Spleen (tissue), 11 donors: ENCODE results near the gene PXDN. TPM values are rescaled to one million over a fixed set of nuclear protein-coding genes. Genes with fewer than 3 reads are reported as not detected.
"Not testable (repeated sequence)": the region's sequence is repeated elsewhere in the genome, so short reads cannot be mapped to it uniquely, and the experiment has no call there.

Experiments
- DNase-seq: peaks from one replicate; pipeline ENCODE4 v3.0.0-alpha.2; 2020
- H3K27ac ChIP-seq, 8 donors: fragments of 200-600 bp; sonication (generic) in 7 of 8; 1 replicate in 4 of 8; 2 replicates in 4 of 8; pipeline versions ENCODE4 v1.5.0 to v1.8.0; 2016 to 2021; ENCODE audit warnings: inconsistent platforms in 4 of 8, mild to moderate bottlenecking in 4 of 8, moderate library complexity in 1 of 8
- H3K27me3 ChIP-seq, 7 donors: fragments of 200-600 bp; sonication (generic) in 6 of 7; replicated peaks in 1 of 7; 1 replicate in 4 of 7; 2 replicates in 3 of 7; pipeline versions ENCODE4 v1.5.0 to v1.8.0; 2016 to 2021; ENCODE audit warnings: inconsistent platforms in 3 of 7, mild to moderate bottlenecking in 1 of 7
- H3K36me3 ChIP-seq, 6 donors: fragments of 200-600 bp; sonication (generic) in 5 of 6; 1 replicate in 4 of 6; 2 replicates in 2 of 6; pipeline versions ENCODE4 v1.5.0 to v1.8.0; 2016 to 2021; ENCODE audit warnings: inconsistent platforms in 2 of 6
- H3K4me1 ChIP-seq, 6 donors: fragments of 200-600 bp; sonication (generic) in 5 of 6; 1 replicate in 3 of 6; 2 replicates in 3 of 6; pipeline versions ENCODE4 v1.5.0 to v1.8.0; 2016 to 2021; ENCODE audit warnings: inconsistent platforms in 3 of 6
- H3K4me3 ChIP-seq, 8 donors: fragments of 200-600 bp; sonication (generic) in 7 of 8; 1 replicate in 4 of 8; 2 replicates in 4 of 8; pipeline versions ENCODE4 v1.5.0 to v1.8.0; 2016 to 2021; ENCODE audit warnings: inconsistent platforms in 4 of 8, mild to moderate bottlenecking in 4 of 8, moderate library complexity in 2 of 8
- H3K9me3 ChIP-seq, 8 donors: fragments of 200-600 bp; sonication (generic) in 7 of 8; 1 replicate in 4 of 8; 2 replicates in 4 of 8; pipeline versions ENCODE4 v1.5.0 to v1.8.0; 2016 to 2021; ENCODE audit warnings: inconsistent platforms in 4 of 8
- CTCF ChIP-seq, 11 experiments: fragments of 200-600 bp in 7 of 11; fragments of 450-650 bp in 4 of 11; sonication (generic) in 4 of 11; IDR thresholded peaks in 8 of 11; conservative IDR thresholded peaks in 3 of 11; 1 replicate in 7 of 11; 2 replicates in 4 of 11; pipeline versions ENCODE4 v1.4.0 to v1.8.0; 2016 to 2021; ENCODE audit warnings: antibody characterized with exemption in 11 of 11, inconsistent platforms in 4 of 11, mild to moderate bottlenecking in 1 of 11
- POLR2A ChIP-seq, 3 donors: fragments of 450-650 bp; IDR thresholded peaks; one replicate each; pipeline ENCODE4 v1.5.1; 2017; ENCODE audit warnings: antibody characterized with exemption in 3 of 3, mild to moderate bottlenecking in 1 of 3
- POLR2AphosphoS5 ChIP-seq, 3 donors: sonication (generic); formaldehyde crosslinking; IDR thresholded peaks; one replicate each; pipeline ENCODE4 v1.5.1; 2017; ENCODE audit warnings: antibody characterized with exemption in 3 of 3
- WGBS, 5 donors: extraction: QIAGEN DNeasy Blood & Tissue Kit in 3 of 5; methylation state at CpG; one replicate each; pipeline versions ENCODE4 v1.1.5 to v1.1.7; 2013 to 2018; 5-methylcytosine and 5-hydroxymethylcytosine counted together
- intact Hi-C: fragments of 100-400 bp; cut with DNase I; formaldehyde crosslinking; loops from one replicate; pipeline ENCODE4 v1.15.0; 2023; ENCODE audit warnings: low total_unique reads
- polyA plus RNA-seq, 3 donors: library from polyadenylated mRNA; stranded (reverse); fragments of 200-250 nt; gene quantifications; one replicate each; pipeline ENCODE4 v1.2.1, GENCODE V29; 2013
- total RNA-seq, 7 donors: library from RNA; depleted of rRNA in 3 of 7; stranded (reverse); fragments of >200 nt in 3 of 7; fragmentation: NEBNext Ultra II Directional in 4 of 7; extraction: Animal tissue kit (Norgen Biotek cat#: 25700) in 4 of 7; gene quantifications; one replicate each; pipeline versions ENCODE4 v1.1.0 to v1.2.1, GENCODE V29; 2016 to 2021
- donor health status: healthy with polysubstance abuse.
- donor health status: DM: no; HTN: no; CAD: no; lungs with moderate emphysema.
- donor health status: DM: no; HTN: no; CAD: no.
- donor health status: Bipolar disorder and iron deficiency.
- donor health status: healthy.
- donor health status: DM: no; HTN: no; CAD: no.
- donor health status: DM: yes; HTN: yes; CAD: no.

Gene PXDN
- total and polyA plus RNA-seq, 10 donors = 1.9 to 49.3 (median 30.8) TPM

GRCh38 chr2:1736997-1737480 lies 7.3 kb downstream of the PXDN start:
- H3K36me3 ChIP-seq = no peaks in the 10 kb centered on the region
- intact Hi-C loops = no loop called here
- H3K4me1 ChIP-seq = peaks cover 0 to 16% (median under 1%) of the 10 kb centered on the region in 6 donors
- H3K9me3 ChIP-seq = peaks cover 0 to 6% (median 0%) of the 10 kb centered on the region in 8 donors
- TF ChIP-seq POLR2A (IDR thresholded peaks at IDR 0.05) (no peak), CTCF (IDR thresholded peaks at IDR 0.05 in 8 of 11, conservative IDR thresholded peaks at IDR 0.05 in 3 of 11) (no peak), POLR2AphosphoS5 (IDR thresholded peaks at IDR 0.05) (no peak)
- DNase-seq = no peak
- no peak overlapping the region for H3K4me3 ChIP-seq
- WGBS, 5 donors = 74 to 91% (median 84%) methylated on average over 17 of the region's 17 CpGs
- H3K27me3 ChIP-seq = peaks cover 0 to 3% (median 0%) of the 10 kb centered on the region in 7 donors
- no peak overlapping the region for H3K27ac ChIP-seq

GRCh38 chr2:1736045-1736444 lies 8.3 kb downstream of the PXDN start:
- no peak overlapping the region for H3K27ac ChIP-seq
- H3K36me3 ChIP-seq = no peaks in the 10 kb centered on the region
- TF ChIP-seq POLR2A (IDR thresholded peaks at IDR 0.05) = no peak
- intact Hi-C loops = no loop called here
- peaks cover 0 to 20% (median 8%) of the 10 kb centered on the region in 6 donors for H3K4me1 ChIP-seq
- H3K9me3 ChIP-seq = peaks cover 0 to 6% (median 0%) of the 10 kb centered on the region in 8 donors
- DNase-seq = no peak
- WGBS, 5 donors = 69 to 81% (median 71%) methylated on average over 2 of the region's 2 CpGs
- H3K4me3 ChIP-seq = no peak overlapping the region
- H3K27me3 ChIP-seq = no peaks in the 10 kb centered on the region

- 92 to 96% (median 94%) methylated on average over 19 of the region's 19 CpGs for WGBS, 5 donors
- DNase-seq = peak; percentile 48
- H3K4me3 ChIP-seq, H3K27ac ChIP-seq, H3K27me3 ChIP-seq, H3K9me3 ChIP-seq, intact Hi-C loops, H3K36me3 ChIP-seq: not testable (repeated sequence)
- peaks cover 0 to 19% (median 10%) of the 10 kb centered on the region in 6 donors for H3K4me1 ChIP-seq
Observed at GRCh38 chr2:1733298-1733697, 11.0 kb downstream of the PXDN start.

- DNase-seq = no peak
- Histone ChIP-seq H3K27ac (peak overlapping the region in 2 of 8 donors; percentile 54 to 57), H3K4me3 (no peak overlapping the region), H3K4me1 (peaks cover 0 to 22% (median 10%) of the 10 kb centered on the region in 6 donors), H3K9me3 (peaks cover 0 to 6% (median 0%) of the 10 kb centered on the region in 8 donors), H3K36me3 (no peaks in the 10 kb centered on the region), H3K27me3 (no peaks in the 10 kb centered on the region)
- WGBS, 5 donors = 51 to 73% (median 62%) methylated on average over 10 of the region's 10 CpGs
- TF ChIP-seq POLR2A (IDR thresholded peaks at IDR 0.05) (no peak), CTCF (IDR thresholded peaks at IDR 0.05 in 8 of 11, conservative IDR thresholded peaks at IDR 0.05 in 3 of 11) (no peak), POLR2AphosphoS5 (IDR thresholded peaks at IDR 0.05) (peak in 1 of 3 donors; percentile 18)
- intact Hi-C loops = no loop called here
Observed at GRCh38 chr2:1731963-1732768, 12.1 kb downstream of the PXDN start.

- Histone ChIP-seq H3K27ac (peak overlapping the region in 3 of 8 donors; percentile 37 to 57 (median 54)), H3K27me3 (no peaks in the 10 kb centered on the region), H3K4me3 (no peak overlapping the region), H3K9me3 (peaks cover 0 to 6% (median 0%) of the 10 kb centered on the region in 8 donors), H3K4me1 (peaks cover 0 to 24% (median 10%) of the 10 kb centered on the region in 6 donors), H3K36me3 (no peaks in the 10 kb centered on the region)
- WGBS, 5 donors = 65 to 81% (median 69%) methylated on average over 8 of the region's 8 CpGs
- intact Hi-C loops = no loop called here
- DNase-seq = no peak
- TF ChIP-seq POLR2AphosphoS5 (IDR thresholded peaks at IDR 0.05) (no peak), CTCF (IDR thresholded peaks at IDR 0.05 in 8 of 11, conservative IDR thresholded peaks at IDR 0.05 in 3 of 11) (no peak), POLR2A (IDR thresholded peaks at IDR 0.05) (no peak)
Observed at GRCh38 chr2:1731447-1731962, 12.8 kb downstream of the PXDN start.
